Astrocyte (in vitro differentiated cells and primary cell): ENCODE data around the gene SUN3. TPM values are rescaled to one million over a fixed set of nuclear protein-coding genes. Genes with fewer than 3 reads are reported as not detected.
A peak's percentile ranks its signal among the peaks of the same experiment; 100 is the strongest.
"Not testable (repeated sequence)": the region's sequence is repeated elsewhere in the genome, so short reads cannot be mapped to it uniquely, and the experiment has no call there.

Source experiments
- DNase-seq: peaks from one replicate; pipeline ENCODE4 v3.0.0-alpha.2; 2010; ENCODE audit warnings: low read depth
- FAIRE-seq: peaks from 2 replicates; lab custom pipeline; 2011; peaks lifted over from hg19 to GRCh38; lab: Jason Lieb, UNC
- H2AFZ ChIP-seq: 2 replicates; pipeline ENCODE4 v1.6.0; 2012; ENCODE audit warnings: low read depth, low read length, inconsistent platforms
- H3K27ac ChIP-seq: 2 replicates; pipeline ENCODE4 v1.5.1; 2011; ENCODE audit warnings: low read depth, low read length, inconsistent platforms
- H3K27me3 ChIP-seq: 2 replicates; pipeline ENCODE4 v1.6.0; 2011; ENCODE audit warnings: low read length, inconsistent platforms; ENCODE audit not compliant: insufficient read depth
- H3K36me3 ChIP-seq: 2 replicates; pipeline ENCODE4 v1.5.1; 2011; ENCODE audit warnings: low read length, inconsistent platforms; ENCODE audit not compliant: insufficient read depth
- H3K4me1 ChIP-seq: 2 replicates; pipeline ENCODE4 v1.5.1; 2011; ENCODE audit warnings: low read length, inconsistent platforms; ENCODE audit not compliant: insufficient read depth
- H3K4me2 ChIP-seq: 2 replicates; pipeline ENCODE4 v1.6.0; 2012; ENCODE audit warnings: low read length, inconsistent platforms
- H3K4me3 ChIP-seq: 2 replicates; pipeline ENCODE4 v1.5.1; 2011; ENCODE audit warnings: low read depth, mild to moderate bottlenecking, low read length, inconsistent platforms; ENCODE audit not compliant: insufficient read depth
- H3K79me2 ChIP-seq: 2 replicates; pipeline ENCODE4 v1.6.0; 2012; ENCODE audit warnings: mild to moderate bottlenecking, low read length, inconsistent platforms; ENCODE audit not compliant: insufficient read depth
- H3K9ac ChIP-seq: 2 replicates; pipeline ENCODE4 v1.6.0; 2012; ENCODE audit warnings: mild to moderate bottlenecking, low read length, inconsistent platforms
- H3K9me3 ChIP-seq: 2 replicates; pipeline ENCODE4 v1.5.1; 2012; ENCODE audit warnings: low read depth, mild to moderate bottlenecking, low read length, inconsistent platforms; ENCODE audit not compliant: insufficient read depth
- H4K20me1 ChIP-seq: 2 replicates; pipeline ENCODE4 v1.6.0; 2012; ENCODE audit warnings: low read length, inconsistent platforms; ENCODE audit not compliant: insufficient read depth
- H3K27ac Mint-ChIP-seq: one replicate; pipeline ENCODE4 v1.8.0; 2021; ENCODE audit warnings: mild to moderate bottlenecking, mixed read lengths; ENCODE audit not compliant: unreplicated experiment
- H3K27me3 Mint-ChIP-seq: one replicate; pipeline ENCODE4 v1.8.0; 2021; ENCODE audit warnings: low read depth, mixed read lengths; ENCODE audit not compliant: unreplicated experiment
- H3K36me3 Mint-ChIP-seq: one replicate; pipeline ENCODE4 v1.8.0; 2021; ENCODE audit warnings: low read depth, mixed read lengths; ENCODE audit not compliant: unreplicated experiment
- H3K4me1 Mint-ChIP-seq: one replicate; pipeline ENCODE4 v1.8.0; 2021; ENCODE audit warnings: low read depth, mixed read lengths; ENCODE audit not compliant: unreplicated experiment
- H3K4me3 Mint-ChIP-seq: one replicate; pipeline ENCODE4 v1.8.0; 2021; ENCODE audit warnings: mild to moderate bottlenecking, moderate library complexity, mixed read lengths; ENCODE audit not compliant: unreplicated experiment
- H3K9me3 Mint-ChIP-seq: one replicate; pipeline ENCODE4 v1.8.0; 2021; ENCODE audit warnings: mild to moderate bottlenecking, mixed read lengths; ENCODE audit not compliant: unreplicated experiment
- EZH2 ChIP-seq: IDR thresholded peaks from 2 replicates; pipeline ENCODE4 v1.6.1; 2012; ENCODE audit warnings: mild to moderate bottlenecking, low read length, inconsistent platforms; ENCODE audit not compliant: insufficient read depth
- total RNA-seq: library from RNA; stranded (reverse); gene quantifications from 2 replicates; pipeline ENCODE4 v1.2.1, GENCODE V29; 2021
- TF ChIP-seq, protein P1 (sequence below): IDR thresholded peaks from 2 replicates; pipeline ENCODE4 v1.5.1; 2011; ENCODE audit warnings: low read depth, mild to moderate bottlenecking, inconsistent platforms, low read length, moderate library complexity; ENCODE audit not compliant: insufficient read depth

SUN3 gene
- total RNA-seq, 1 donor from 2014 or later = not detected

GRCh38 chr7:48006866-48007265, 22.0 kb downstream of the SUN3 start:
- no peak overlapping the region for H3K4me3 ChIP-seq
- no peaks in the 10 kb centered on the region for H4K20me1 ChIP-seq
- Mint-ChIP-seq H3K4me3 (no peak overlapping the region), H3K27ac (no peak overlapping the region), H3K27me3 (peaks cover 13% of the 10 kb centered on the region), H3K9me3 (peaks cover 2% of the 10 kb centered on the region), H3K36me3 (no peaks in the 10 kb centered on the region), H3K4me1 (no peaks in the 10 kb centered on the region)
- no peak overlapping the region for H3K4me2 ChIP-seq
- no peak overlapping the region for H3K9ac ChIP-seq
- H3K79me2 ChIP-seq = no peaks in the 10 kb centered on the region
- H3K4me1 ChIP-seq = no peaks in the 10 kb centered on the region
- no peak overlapping the region for H3K27ac ChIP-seq
- DNase-seq = no peak
- H3K36me3 ChIP-seq = no peaks in the 10 kb centered on the region
- H3K27me3 ChIP-seq = no peaks in the 10 kb centered on the region
- no peak overlapping the region for H2AFZ ChIP-seq
- H3K9me3 ChIP-seq = no peaks in the 10 kb centered on the region
- TF ChIP-seq, protein P1, sequence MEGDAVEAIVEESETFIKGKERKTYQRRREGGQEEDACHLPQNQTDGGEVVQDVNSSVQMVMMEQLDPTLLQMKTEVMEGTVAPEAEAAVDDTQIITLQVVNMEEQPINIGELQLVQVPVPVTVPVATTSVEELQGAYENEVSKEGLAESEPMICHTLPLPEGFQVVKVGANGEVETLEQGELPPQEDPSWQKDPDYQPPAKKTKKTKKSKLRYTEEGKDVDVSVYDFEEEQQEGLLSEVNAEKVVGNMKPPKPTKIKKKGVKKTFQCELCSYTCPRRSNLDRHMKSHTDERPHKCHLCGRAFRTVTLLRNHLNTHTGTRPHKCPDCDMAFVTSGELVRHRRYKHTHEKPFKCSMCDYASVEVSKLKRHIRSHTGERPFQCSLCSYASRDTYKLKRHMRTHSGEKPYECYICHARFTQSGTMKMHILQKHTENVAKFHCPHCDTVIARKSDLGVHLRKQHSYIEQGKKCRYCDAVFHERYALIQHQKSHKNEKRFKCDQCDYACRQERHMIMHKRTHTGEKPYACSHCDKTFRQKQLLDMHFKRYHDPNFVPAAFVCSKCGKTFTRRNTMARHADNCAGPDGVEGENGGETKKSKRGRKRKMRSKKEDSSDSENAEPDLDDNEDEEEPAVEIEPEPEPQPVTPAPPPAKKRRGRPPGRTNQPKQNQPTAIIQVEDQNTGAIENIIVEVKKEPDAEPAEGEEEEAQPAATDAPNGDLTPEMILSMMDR = no peak
- no peak for TF ChIP-seq EZH2
- FAIRE-seq = no peak

GRCh38 chr7:48004638-48005037, 24.3 kb downstream of the SUN3 start:
- no peak overlapping the region for H3K4me2 ChIP-seq
- Mint-ChIP-seq H3K9me3 (no peaks in the 10 kb centered on the region), H3K27ac (no peak overlapping the region), H3K36me3 (no peaks in the 10 kb centered on the region), H3K4me3 (no peak overlapping the region), H3K27me3 (peaks cover 9% of the 10 kb centered on the region), H3K4me1 (peaks cover 6% of the 10 kb centered on the region)
- H3K27ac ChIP-seq = no peak overlapping the region
- peaks cover 3% of the 10 kb centered on the region for H3K4me1 ChIP-seq
- no peak overlapping the region for H2AFZ ChIP-seq
- no peak overlapping the region for H3K4me3 ChIP-seq
- H3K79me2 ChIP-seq = no peaks in the 10 kb centered on the region
- no peak for TF ChIP-seq EZH2
- TF ChIP-seq, protein P1 = no peak
- H4K20me1 ChIP-seq = no peaks in the 10 kb centered on the region
- no peak for FAIRE-seq
- DNase-seq = no peak
- H3K9me3 ChIP-seq = no peaks in the 10 kb centered on the region
- H3K9ac ChIP-seq = no peak overlapping the region
- H3K36me3 ChIP-seq = no peaks in the 10 kb centered on the region
- H3K27me3 ChIP-seq = no peaks in the 10 kb centered on the region

GRCh38 chr7:48004032-48004431, 24.9 kb downstream of the SUN3 start:
- Histone ChIP-seq H3K27ac (no peak overlapping the region), H3K4me1 (peaks cover 3% of the 10 kb centered on the region), H3K27me3 (no peaks in the 10 kb centered on the region), H3K9ac (no peak overlapping the region), H3K4me2 (no peak overlapping the region), H4K20me1 (no peaks in the 10 kb centered on the region), H2AFZ (no peak overlapping the region), H3K9me3 (no peaks in the 10 kb centered on the region), H3K36me3 (no peaks in the 10 kb centered on the region), H3K79me2 (no peaks in the 10 kb centered on the region), H3K4me3 (no peak overlapping the region)
- no peaks in the 10 kb centered on the region for H3K9me3 Mint-ChIP-seq
- peak; percentile 65 for FAIRE-seq
- H3K27ac Mint-ChIP-seq = no peak overlapping the region
- DNase-seq = no peak
- H3K4me3 Mint-ChIP-seq = no peak overlapping the region
- H3K36me3 Mint-ChIP-seq = no peaks in the 10 kb centered on the region
- TF ChIP-seq, protein P1 = no peak
- TF ChIP-seq EZH2 = no peak
- H3K27me3 Mint-ChIP-seq = peaks cover 7% of the 10 kb centered on the region
- peaks cover 6% of the 10 kb centered on the region for H3K4me1 Mint-ChIP-seq

DNA sequence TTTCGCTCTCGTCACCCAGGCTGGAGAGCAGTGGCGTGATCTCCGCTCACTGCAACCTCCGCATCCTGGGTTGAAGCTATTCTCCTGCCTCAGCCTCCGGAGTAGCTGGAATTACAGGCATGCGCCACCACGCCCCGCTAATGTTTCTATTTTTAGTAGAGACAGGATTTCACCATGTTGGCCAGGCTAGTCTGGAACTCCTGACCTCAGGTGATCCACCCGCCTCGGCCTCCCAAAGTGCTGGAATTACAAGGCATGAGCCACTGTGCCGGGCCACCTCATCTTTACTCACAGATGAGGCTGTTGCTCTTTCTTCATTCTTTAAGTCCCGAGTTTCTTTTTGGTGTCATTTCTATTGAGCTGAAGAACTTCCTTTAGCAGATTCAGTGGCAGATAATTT, 28.7 kb downstream of the SUN3 start:
- not testable (repeated sequence) for H3K9me3 Mint-ChIP-seq, H3K4me3 Mint-ChIP-seq
- H2AFZ ChIP-seq = peak overlapping the region; percentile 61

More for the DNA sequence above, 28.7 kb downstream of the SUN3 start:
- H3K4me3 ChIP-seq, H3K27me3 ChIP-seq, H3K4me1 Mint-ChIP-seq, H4K20me1 ChIP-seq, H3K79me2 ChIP-seq, H3K27me3 Mint-ChIP-seq, H3K36me3 Mint-ChIP-seq, H3K9me3 ChIP-seq, H3K4me1 ChIP-seq, H3K36me3 ChIP-seq, FAIRE-seq: not testable (repeated sequence)
- peak overlapping the region; percentile 38 for H3K9ac ChIP-seq
- peak overlapping the region; percentile 61 for H3K27ac ChIP-seq
- H3K27ac Mint-ChIP-seq = peak overlapping the region; percentile 48
- peak; percentile 48 for DNase-seq
- H3K4me2 ChIP-seq = peak overlapping the region; percentile 68
